Liver (tissue), 9 donors: ENCODE results near the gene ACOT13. TPM values are rescaled to one million over a fixed set of nuclear protein-coding genes. Genes with fewer than 3 reads are reported as not detected.
A peak's percentile ranks its signal among the peaks of the same experiment; 100 is the strongest.
"Not testable (repeated sequence)": the region's sequence is repeated elsewhere in the genome, so short reads cannot be mapped to it uniquely, and the experiment has no call there.

Source experiments
- DNase-seq: peaks from one replicate; pipeline ENCODE4 v3.0.0-alpha.2; 2017; ENCODE audit warnings: low spot score
- H3K27ac ChIP-seq, 2 donors: one replicate each; pipeline ENCODE4 v1.7.0; 2013; ENCODE audit warnings: inconsistent platforms in 2 of 2, low read length in 2 of 2, control low read depth in 1 of 2, low read depth in 1 of 2, mild to moderate bottlenecking in 1 of 2
- H3K27me3 ChIP-seq, 4 donors: one replicate each; pipeline versions ENCODE4 v1.6.1 to v1.7.0; 2013; ENCODE audit warnings: low read length in 3 of 4, inconsistent platforms in 1 of 4, mild to moderate bottlenecking in 1 of 4, moderate library complexity in 1 of 4; ENCODE audit not compliant: control insufficient read depth in 4 of 4, insufficient read depth in 4 of 4
- H3K36me3 ChIP-seq, 4 donors: one replicate each; pipeline versions ENCODE4 v1.6.1 to v1.7.0; 2013; ENCODE audit warnings: low read length in 3 of 4, mild to moderate bottlenecking in 3 of 4, low read depth in 1 of 4, moderate library complexity in 1 of 4; ENCODE audit not compliant: control insufficient read depth in 4 of 4, insufficient read depth in 3 of 4
- H3K4me1 ChIP-seq, 4 donors: one replicate each; pipeline versions ENCODE4 v1.6.1 to v1.7.0; 2013; ENCODE audit warnings: low read length in 3 of 4, mild to moderate bottlenecking in 3 of 4, moderate library complexity in 1 of 4; ENCODE audit not compliant: control insufficient read depth in 4 of 4, insufficient read depth in 4 of 4
- H3K4me3 ChIP-seq, 3 donors: one replicate each; pipeline versions ENCODE4 v1.6.1 to v1.7.0; 2013; ENCODE audit warnings: low read length in 3 of 3, control low read depth in 1 of 3, low read depth in 1 of 3, mild to moderate bottlenecking in 1 of 3
- H3K9ac ChIP-seq, 2 donors: one replicate each; pipeline ENCODE4 v1.7.0; 2013; ENCODE audit warnings: low read length in 2 of 2, mild to moderate bottlenecking in 2 of 2, moderate library complexity in 2 of 2, control low read depth in 1 of 2, low read depth in 1 of 2
- H3K9me3 ChIP-seq, 4 donors: one replicate each; pipeline versions ENCODE4 v1.6.1 to v1.7.0; 2013; ENCODE audit warnings: low read length in 3 of 4; ENCODE audit not compliant: control insufficient read depth in 4 of 4
- ATF3 ChIP-seq: IDR thresholded peaks from 2 replicates; pipeline ENCODE4 v1.6.1; 2016; ENCODE audit warnings: antibody characterized with exemption
- EGR1 ChIP-seq, 2 donors: IDR thresholded peaks; 2 replicates each; pipeline ENCODE4 v1.6.1; 2016 to 2018; ENCODE audit warnings: antibody characterized with exemption in 2 of 2, low read depth in 2 of 2
- FOXA1 ChIP-seq: IDR thresholded peaks from 2 replicates; pipeline ENCODE4 v1.6.1; 2016; ENCODE audit warnings: antibody characterized with exemption
- FOXA2 ChIP-seq: IDR thresholded peaks from 2 replicates; pipeline ENCODE4 v1.6.1; 2016; ENCODE audit warnings: antibody characterized with exemption
- GABPA ChIP-seq, 2 donors: IDR thresholded peaks in 1 of 2; conservative IDR thresholded peaks in 1 of 2; 2 replicates each; pipeline ENCODE4 v1.6.1; 2016; ENCODE audit warnings: antibody characterized with exemption in 2 of 2, mild to moderate bottlenecking in 1 of 2, moderate library complexity in 1 of 2
- HNF4A ChIP-seq, 2 donors: conservative IDR thresholded peaks; 2 replicates each; pipeline ENCODE4 v1.6.1; 2016; ENCODE audit warnings: antibody characterized with exemption in 2 of 2, mild to moderate bottlenecking in 2 of 2
- HNF4G ChIP-seq: IDR thresholded peaks from 2 replicates; pipeline ENCODE4 v1.6.1; 2016; ENCODE audit warnings: antibody characterized with exemption
- JUND ChIP-seq, 2 donors: IDR thresholded peaks; 2 replicates each; pipeline ENCODE4 v1.6.1; 2016; ENCODE audit warnings: antibody characterized with exemption in 2 of 2
- NR2F2 ChIP-seq: IDR thresholded peaks from 2 replicates; pipeline ENCODE4 v1.6.1; 2016; ENCODE audit warnings: antibody characterized with exemption
- RAD21 ChIP-seq, 2 donors: IDR thresholded peaks; 2 replicates each; pipeline ENCODE4 v1.6.1; 2016; ENCODE audit warnings: antibody characterized with exemption in 2 of 2, mild to moderate bottlenecking in 2 of 2
- REST ChIP-seq: IDR thresholded peaks from 2 replicates; pipeline ENCODE4 v1.6.1; 2016; ENCODE audit warnings: antibody characterized with exemption, mild to moderate bottlenecking
- SP1 ChIP-seq: IDR thresholded peaks from 2 replicates; pipeline ENCODE4 v1.6.1; 2018; ENCODE audit warnings: antibody characterized with exemption, mild to moderate bottlenecking
- TAF1 ChIP-seq: conservative IDR thresholded peaks from 2 replicates; pipeline ENCODE4 v1.6.1; 2016; ENCODE audit warnings: antibody characterized with exemption, mild to moderate bottlenecking
- WGBS: extraction: QIAGEN DNeasy Blood & Tissue Kit; methylation state at CpG from one replicate; pipeline ENCODE4 v1.1.7; 2013; 5-methylcytosine and 5-hydroxymethylcytosine counted together
- polyA plus RNA-seq, 2 donors: library from polyadenylated mRNA; stranded (reverse) in 1 of 2; unstranded in 1 of 2; fragments of 200-250 nt in 1 of 2; fragments of >200 nt in 1 of 2; fragmentation: Nextera tagmentation in 1 of 2; extraction: Ambion mirVana in 1 of 2; gene quantifications; one replicate each; pipeline versions ENCODE4 v1.2.1 to v1.2.3, GENCODE V29; 2013 to 2015
- total RNA-seq, 2 donors: library from RNA; depleted of rRNA; stranded (reverse); fragments of >200 nt; gene quantifications; one replicate each; pipeline ENCODE4 v1.2.3, GENCODE V29; 2014
- TF ChIP-seq, protein P1 (sequence below): IDR thresholded peaks from 2 replicates; pipeline ENCODE4 v1.6.1; 2016; ENCODE audit warnings: antibody characterized with exemption
- donor health status: healthy.
- donor health status: healthy.
- donor health status: healthy.
- donor health status: healthy.
- donor health status: healthy.

The ACOT13 gene
- total and polyA plus RNA-seq, 4 donors = 9.9 to 90.0 (median 21.3) TPM

GRCh38 chr6:24709014-24709711 is 42.3 kb downstream of the ACOT13 start:
- no peak overlapping the region for H3K27ac ChIP-seq
- H3K36me3 ChIP-seq = peaks cover 21 to 95% (median 82%) of the 10 kb centered on the region in 4 donors
- no peak for DNase-seq
- no peaks in the 10 kb centered on the region for H3K27me3 ChIP-seq
- TF ChIP-seq, protein P1, sequence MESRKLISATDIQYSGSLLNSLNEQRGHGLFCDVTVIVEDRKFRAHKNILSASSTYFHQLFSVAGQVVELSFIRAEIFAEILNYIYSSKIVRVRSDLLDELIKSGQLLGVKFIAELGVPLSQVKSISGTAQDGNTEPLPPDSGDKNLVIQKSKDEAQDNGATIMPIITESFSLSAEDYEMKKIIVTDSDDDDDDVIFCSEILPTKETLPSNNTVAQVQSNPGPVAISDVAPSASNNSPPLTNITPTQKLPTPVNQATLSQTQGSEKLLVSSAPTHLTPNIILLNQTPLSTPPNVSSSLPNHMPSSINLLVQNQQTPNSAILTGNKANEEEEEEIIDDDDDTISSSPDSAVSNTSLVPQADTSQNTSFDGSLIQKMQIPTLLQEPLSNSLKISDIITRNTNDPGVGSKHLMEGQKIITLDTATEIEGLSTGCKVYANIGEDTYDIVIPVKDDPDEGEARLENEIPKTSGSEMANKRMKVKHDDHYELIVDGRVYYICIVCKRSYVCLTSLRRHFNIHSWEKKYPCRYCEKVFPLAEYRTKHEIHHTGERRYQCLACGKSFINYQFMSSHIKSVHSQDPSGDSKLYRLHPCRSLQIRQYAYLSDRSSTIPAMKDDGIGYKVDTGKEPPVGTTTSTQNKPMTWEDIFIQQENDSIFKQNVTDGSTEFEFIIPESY = no peak
- TF ChIP-seq REST (no peak), JUND (IDR thresholded peaks at IDR 0.05) (no peak), FOXA2 (no peak), GABPA (IDR thresholded peaks at IDR 0.05 in 1 of 2, conservative IDR thresholded peaks at IDR 0.05 in 1 of 2) (no peak), TAF1 (no peak), ATF3 (no peak)
- WGBS = 89% methylated on average over 4 of the region's 4 CpGs
- no peaks in the 10 kb centered on the region for H3K9me3 ChIP-seq
- peaks cover 0 to 10% (median 3%) of the 10 kb centered on the region in 4 donors for H3K4me1 ChIP-seq
- no peak overlapping the region for H3K9ac ChIP-seq
- no peak overlapping the region for H3K4me3 ChIP-seq

DNA sequence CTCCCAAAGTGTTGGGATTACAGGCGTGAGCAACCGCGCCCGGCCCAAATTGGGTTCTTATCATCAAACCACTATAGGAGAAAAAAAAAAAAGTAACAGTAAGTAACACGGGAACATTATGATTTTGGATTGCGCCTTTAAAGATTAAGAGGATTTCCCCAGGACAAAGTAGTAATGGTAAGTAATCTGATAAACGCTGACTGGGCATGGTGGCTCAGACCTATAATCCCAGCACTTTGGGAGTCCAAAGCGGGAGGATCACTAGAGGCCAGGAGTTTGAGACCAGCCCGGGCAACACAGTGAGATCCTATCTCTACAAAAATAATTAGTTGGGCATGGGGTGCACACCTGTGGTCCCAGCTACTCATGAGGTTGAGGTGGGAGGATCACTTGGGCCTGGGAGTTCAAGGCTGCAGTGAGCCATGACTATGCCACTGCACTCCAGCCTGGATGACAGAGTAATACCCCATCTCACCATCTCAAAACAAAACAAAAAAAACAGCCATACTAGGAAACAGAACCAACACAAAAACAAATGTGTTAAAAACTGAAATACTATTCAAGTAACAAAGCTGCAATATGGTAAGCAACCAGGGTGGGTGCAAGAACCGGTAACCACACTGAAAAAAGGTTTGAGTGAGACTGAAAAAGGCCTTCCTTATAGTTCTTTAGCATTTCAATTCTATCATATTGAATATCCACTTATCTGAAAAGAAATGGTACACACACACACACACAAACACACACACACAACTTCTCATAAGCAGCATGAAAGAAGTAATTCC is 43.8 kb downstream of the ACOT13 start:
- no peak for TF ChIP-seq EGR1 (IDR thresholded peaks at IDR 0.05; ENCODE audit: low read depth in 2 of 2)
- no peak for TF ChIP-seq FOXA2
- no peak for TF ChIP-seq NR2F2
- TF ChIP-seq SP1 = no peak
- no peak for TF ChIP-seq HNF4G
- no peak for TF ChIP-seq RAD21 (IDR thresholded peaks at IDR 0.05)
- no peak for TF ChIP-seq HNF4A (conservative IDR thresholded peaks at IDR 0.05)
- no peak for TF ChIP-seq ATF3
- no peak for TF ChIP-seq REST
- TF ChIP-seq FOXA1 = no peak
- no peak for TF ChIP-seq GABPA (IDR thresholded peaks at IDR 0.05 in 1 of 2, conservative IDR thresholded peaks at IDR 0.05 in 1 of 2)
- Histone ChIP-seq H3K9ac (no peak overlapping the region), H3K4me3 (no peak overlapping the region), H3K27ac (no peak overlapping the region), H3K36me3 (peaks cover 21 to 96% (median 77%) of the 10 kb centered on the region in 4 donors), H3K9me3 (no peaks in the 10 kb centered on the region), H3K27me3 (no peaks in the 10 kb centered on the region), H3K4me1 (peaks cover 0 to 20% (median 6%) of the 10 kb centered on the region in 4 donors)
- no peak for DNase-seq
- 93% methylated on average over 10 of the region's 10 CpGs for WGBS

GRCh38 chr6:24716602-24717148 is 49.8 kb downstream of the ACOT13 start:
- not testable (repeated sequence) for DNase-seq, H3K9me3 ChIP-seq, H3K27ac ChIP-seq, H3K27me3 ChIP-seq
- WGBS = 72% methylated on average over 7 of the region's 7 CpGs
- H3K4me1 ChIP-seq = peaks cover 2 to 48% (median 28%) of the 10 kb centered on the region in 4 donors
- H3K4me3 ChIP-seq = peak overlapping the region in 1 of 3 donors; percentile 42
- peak overlapping the region in 1 of 2 donors; percentile 26 for H3K9ac ChIP-seq
- peaks cover 10 to 44% (median 34%) of the 10 kb centered on the region in 4 donors for H3K36me3 ChIP-seq
